WTC11 (cell line): ENCODE data around the gene ARTN.

Source experiments
- CREB1 ChIP-seq: sonication (generic); formaldehyde crosslinking; IDR thresholded peaks from 2 replicates; pipeline ENCODE4 v1.8.0; 2023; ENCODE audit warnings: mild to moderate bottlenecking, missing genetic modification reagents
- CTCF ChIP-seq: fragments of 200-600 bp; IDR thresholded peaks from 2 replicates; pipeline ENCODE4 v1.8.0; 2022; ENCODE audit warnings: antibody characterized with exemption
- MAX ChIP-seq: sonication (generic); formaldehyde crosslinking; IDR thresholded peaks from 2 replicates; pipeline ENCODE4 v1.8.0; 2022; ENCODE audit warnings: mild to moderate bottlenecking, missing genetic modification reagents
- NFE2L1 ChIP-seq: sonication (generic); formaldehyde crosslinking; IDR thresholded peaks from 2 replicates; pipeline ENCODE4 v1.8.1; 2023; ENCODE audit warnings: missing genetic modification reagents
- NR2C2 ChIP-seq: sonication (generic); formaldehyde crosslinking; IDR thresholded peaks from 2 replicates; pipeline ENCODE4 v1.8.0; 2022; ENCODE audit warnings: mild to moderate bottlenecking, missing genetic modification reagents
- SMAD3 ChIP-seq: sonication (generic); formaldehyde crosslinking; IDR thresholded peaks from 2 replicates; pipeline ENCODE4 v1.8.0; 2022; ENCODE audit warnings: missing genetic modification reagents, mild to moderate bottlenecking, borderline replicate concordance
- TEAD4 ChIP-seq: sonication (generic); formaldehyde crosslinking; IDR thresholded peaks from 2 replicates; pipeline ENCODE4 v1.8.0; 2022; ENCODE audit warnings: mild to moderate bottlenecking, missing genetic modification reagents
- USF2 ChIP-seq: sonication (generic); formaldehyde crosslinking; IDR thresholded peaks from 2 replicates; pipeline ENCODE4 v1.8.1; 2023; ENCODE audit warnings: mild to moderate bottlenecking, missing genetic modification reagents, moderate library complexity
- ZNF138 ChIP-seq: sonication (generic); formaldehyde crosslinking; conservative IDR thresholded peaks from 2 replicates; pipeline ENCODE4 v1.8.1; 2022; ENCODE audit warnings: mild to moderate bottlenecking, moderate library complexity, missing genetic modification reagents
- ZNF423 ChIP-seq: fragments of 250-450 bp; sonication (Bioruptor Pico); IDR thresholded peaks from 2 replicates; pipeline ENCODE4 v2.1.2; 2022; ENCODE audit warnings: mild to moderate bottlenecking, moderate library complexity

- TF ChIP-seq CTCF (no peak), ZNF138 (no peak), CREB1 (CRISPR knock-in tag) (no peak), TEAD4 (CRISPR knock-in tag) (no peak), ZNF423 (CRISPR knock-in tag) (no peak), USF2 (CRISPR knock-in tag) (no peak), SMAD3 (CRISPR knock-in tag) (no peak), NR2C2 (CRISPR knock-in tag) (no peak), MAX (CRISPR knock-in tag) (no peak), NFE2L1 (no peak)
Observed at GRCh38 chr1:43985984-43986595, 52.5 kb downstream of the ARTN start.
